Activated T-helper 17 cell treated with anti-CD3 and anti-CD28 coated beads, Interleukin-2, amount 50 U/mL, for 72 hours (primary cell): Measurements from ENCODE around the gene ECI2. TPM values are rescaled to one million over a fixed set of nuclear protein-coding genes. Genes with fewer than 3 reads are reported as not detected.
"Not testable (repeated sequence)": the region's sequence is repeated elsewhere in the genome, so short reads cannot be mapped to it uniquely, and the experiment has no call there.

Experiments used
- ATAC-seq: fragments of 150-1000 bp; cut with Tn5 transposase; replicated peaks from 2 replicates; pipeline ENCODE4 v1.10.0; 2021; ENCODE audit warnings: mild to moderate bottlenecking, moderate library complexity
- H3K27ac Mint-ChIP-seq: one replicate; pipeline ENCODE4 v1.8.0; 2022; ENCODE audit warnings: mixed read lengths
- H3K27me3 Mint-ChIP-seq: one replicate; pipeline ENCODE4 v1.8.0; 2022; ENCODE audit warnings: mixed read lengths
- H3K36me3 Mint-ChIP-seq: one replicate; pipeline ENCODE4 v1.8.0; 2022; ENCODE audit warnings: low read depth, mild to moderate bottlenecking, mixed read lengths
- H3K4me1 Mint-ChIP-seq: one replicate; pipeline ENCODE4 v1.8.0; 2022; ENCODE audit warnings: mixed read lengths
- H3K4me3 Mint-ChIP-seq: one replicate; pipeline ENCODE4 v1.8.0; 2022; ENCODE audit warnings: mild to moderate bottlenecking, mixed read lengths
- H3K9me3 Mint-ChIP-seq: one replicate; pipeline ENCODE4 v1.8.0; 2022; ENCODE audit warnings: mixed read lengths
- total RNA-seq, 2 donors: library from RNA; stranded (reverse); gene quantifications; one replicate each; pipeline ENCODE4 v1.2.3, GENCODE V29; 2022

Gene ECI2
- total RNA-seq, 2 donors from 2014 or later: 41.6 to 45.8 TPM

- Mint-ChIP-seq H3K4me3 (no peak overlapping the region), H3K36me3 (no peaks in the 10 kb centered on the region), H3K9me3 (no peaks in the 10 kb centered on the region), H3K4me1 (no peaks in the 10 kb centered on the region), H3K27me3 (peaks cover 4% of the 10 kb centered on the region), H3K27ac (no peak overlapping the region)
- no peak for ATAC-seq
These were observed 34.1 kb downstream of the ECI2 start for GRCh38 chr6:4101298-4101697.

GRCh38 chr6:4100655-4101054 lies 34.7 kb downstream of the ECI2 start:
- ATAC-seq: no peak
- no peak overlapping the region for H3K27ac Mint-ChIP-seq
- H3K4me1 Mint-ChIP-seq: no peaks in the 10 kb centered on the region
- H3K36me3 Mint-ChIP-seq: no peaks in the 10 kb centered on the region
- H3K27me3 Mint-ChIP-seq: peaks cover 4% of the 10 kb centered on the region
- H3K4me3 Mint-ChIP-seq: no peak overlapping the region
- no peaks in the 10 kb centered on the region for H3K9me3 Mint-ChIP-seq

- H3K27ac Mint-ChIP-seq: no peak overlapping the region
- ATAC-seq: no peak
- no peak overlapping the region for H3K4me3 Mint-ChIP-seq
These were observed 42.1 kb downstream of the ECI2 start for GRCh38 chr6:4093288-4093687.

GRCh38 chr6:4091941-4092340 lies 43.4 kb downstream of the ECI2 start:
- H3K27me3 Mint-ChIP-seq: peaks cover 3% of the 10 kb centered on the region
- no peak overlapping the region for H3K27ac Mint-ChIP-seq
- no peaks in the 10 kb centered on the region for H3K9me3 Mint-ChIP-seq
- H3K4me1 Mint-ChIP-seq: no peaks in the 10 kb centered on the region
- no peak overlapping the region for H3K4me3 Mint-ChIP-seq
- ATAC-seq: no peak
- H3K36me3 Mint-ChIP-seq: no peaks in the 10 kb centered on the region

More at GRCh38 chr6:4093288-4093687, 42.1 kb downstream of the ECI2 start:
- Mint-ChIP-seq H3K9me3 (no peaks in the 10 kb centered on the region), H3K27me3 (peaks cover 3% of the 10 kb centered on the region), H3K36me3 (no peaks in the 10 kb centered on the region), H3K4me1 (no peaks in the 10 kb centered on the region)

GRCh38 chr6:4090043-4090442 lies 45.3 kb downstream of the ECI2 start:
- not testable (repeated sequence) for ATAC-seq, H3K36me3 Mint-ChIP-seq, H3K4me3 Mint-ChIP-seq, H3K27ac Mint-ChIP-seq, H3K9me3 Mint-ChIP-seq, H3K4me1 Mint-ChIP-seq, H3K27me3 Mint-ChIP-seq

- ATAC-seq: no peak
- Mint-ChIP-seq H3K36me3 (no peaks in the 10 kb centered on the region), H3K4me1 (no peaks in the 10 kb centered on the region), H3K27ac (no peak overlapping the region), H3K27me3 (peaks cover 3% of the 10 kb centered on the region), H3K4me3 (no peak overlapping the region), H3K9me3 (no peaks in the 10 kb centered on the region)
These were observed 46.7 kb downstream of the ECI2 start for GRCh38 chr6:4088704-4089103.

GRCh38 chr6:4085332-4085700 lies 50.1 kb downstream of the ECI2 start:
- H3K4me1 Mint-ChIP-seq: no peaks in the 10 kb centered on the region
- H3K27ac Mint-ChIP-seq: no peak overlapping the region
- peaks cover 3% of the 10 kb centered on the region for H3K27me3 Mint-ChIP-seq

GRCh38 chr6:4084444-4085331 lies 50.7 kb downstream of the ECI2 start:
- no peak overlapping the region for H3K27ac Mint-ChIP-seq
- H3K4me3 Mint-ChIP-seq: no peak overlapping the region
- H3K9me3 Mint-ChIP-seq: no peaks in the 10 kb centered on the region
- H3K36me3 Mint-ChIP-seq: no peaks in the 10 kb centered on the region
- no peak for ATAC-seq
- H3K4me1 Mint-ChIP-seq: no peaks in the 10 kb centered on the region
- peaks cover 3% of the 10 kb centered on the region for H3K27me3 Mint-ChIP-seq

More at GRCh38 chr6:4085332-4085700, 50.1 kb downstream of the ECI2 start:
- no peaks in the 10 kb centered on the region for H3K9me3 Mint-ChIP-seq
- no peak overlapping the region for H3K4me3 Mint-ChIP-seq
- no peak for ATAC-seq
- H3K36me3 Mint-ChIP-seq: no peaks in the 10 kb centered on the region

- Mint-ChIP-seq H3K4me3 (no peak within 1 kb of the TSS), H3K4me1 (no peaks in the 10 kb centered on the region), H3K36me3 (no peaks in the 10 kb centered on the region), H3K27me3 (peaks cover 17% of the 10 kb centered on the region), H3K27ac (no peak within 1 kb of the TSS), H3K9me3 (no peaks in the 10 kb centered on the region)
- no peak for ATAC-seq
These were observed 56.5 kb downstream of the ECI2 start, which contains the start of gene FAM217A for GRCh38 chr6:4078691-4079471. TSS of gene FAM217A (minus strand) at chr6:4079137. CDS start at chr6:4077414, 1,723 bp downstream.

GRCh38 chr6:4074478-4075235 lies 60.7 kb downstream of the ECI2 start:
- Mint-ChIP-seq H3K36me3 (no peaks in the 10 kb centered on the region), H3K4me1 (no peaks in the 10 kb centered on the region), H3K9me3 (no peaks in the 10 kb centered on the region), H3K4me3 (no peak overlapping the region), H3K27ac (no peak overlapping the region), H3K27me3 (peaks cover 17% of the 10 kb centered on the region)
- no peak for ATAC-seq

- Mint-ChIP-seq H3K27me3 (peaks cover 6% of the 10 kb centered on the region), H3K4me1 (no peaks in the 10 kb centered on the region), H3K4me3 (no peak overlapping the region), H3K27ac (no peak overlapping the region), H3K9me3 (no peaks in the 10 kb centered on the region), H3K36me3 (no peaks in the 10 kb centered on the region)
- no peak for ATAC-seq
These were observed 64.0 kb downstream of the ECI2 start for GRCh38 chr6:4071330-4071729.

GRCh38 chr6:4069199-4069598 lies 66.2 kb downstream of the ECI2 start:
- Mint-ChIP-seq H3K4me1 (no peaks in the 10 kb centered on the region), H3K27me3 (no peaks in the 10 kb centered on the region), H3K9me3 (no peaks in the 10 kb centered on the region), H3K4me3 (no peak overlapping the region), H3K27ac (no peak overlapping the region), H3K36me3 (peaks cover 21% of the 10 kb centered on the region)
- no peak for ATAC-seq

- Mint-ChIP-seq H3K9me3 (no peaks in the 10 kb centered on the region), H3K4me1 (no peaks in the 10 kb centered on the region), H3K27ac (no peak overlapping the region), H3K36me3 (peaks cover 36% of the 10 kb centered on the region), H3K4me3 (no peak overlapping the region), H3K27me3 (no peaks in the 10 kb centered on the region)
- ATAC-seq: no peak
These were observed 67.7 kb downstream of the ECI2 start for GRCh38 chr6:4067673-4068072.

GRCh38 chr6:4066029-4066755 lies 69.2 kb downstream of the ECI2 start:
- Mint-ChIP-seq H3K36me3 (peaks cover 51% of the 10 kb centered on the region), H3K27me3 (no peaks in the 10 kb centered on the region), H3K9me3 (no peaks in the 10 kb centered on the region), H3K27ac (no peak overlapping the region), H3K4me3 (no peak overlapping the region), H3K4me1 (no peaks in the 10 kb centered on the region)
- ATAC-seq: no peak
